ENCODE results near the gene PRKAR1B.

- TF ChIP-seq POLR2A (IDR thresholded peaks at IDR 0.05) (no peak), POLR2AphosphoS5 (IDR thresholded peaks at IDR 0.05) (no peak)
Observed at GRCh38 chr7:646951-647350, 80.1 kb downstream of the PRKAR1B start.
